Measurements from ENCODE around the gene APCDD1.

- TF ChIP-seq POLR2A (IDR thresholded peaks at IDR 0.05) (no peak), EP300 (IDR thresholded peaks at IDR 0.05) (no peak), CTCF (IDR thresholded peaks at IDR 0.05) (no peak), POLR2AphosphoS5 (IDR thresholded peaks at IDR 0.05) (no peak)
Measured at GRCh38 chr18:10524507-10525370, 70.3 kb downstream of the APCDD1 start.

Data from gastroesophageal sphincter (tissue), 3 donors.